ENCODE results near the gene CDK15.

The CDK15 gene

GRCh38 chr2:201929281-201930026 lies 123.1 kb downstream of the CDK15 start:
- no peaks in the 10 kb centered on the region for H3K9me3 ChIP-seq (ENCODE audit: insufficient read depth, low read length)
- H3F3A ChIP-seq (ENCODE audit: insufficient read depth): no peaks in the 10 kb centered on the region
- H2AFZ ChIP-seq (ENCODE audit: low read depth, low read length, severe bottlenecking): no peak overlapping the region
- H3K27ac ChIP-seq (ENCODE audit: low read depth, low read length): no peak overlapping the region
- no peaks in the 10 kb centered on the region for H3K27me3 ChIP-seq (ENCODE audit: low read length)
- TF ChIP-seq EZH2phosphoT487 (conservative IDR thresholded peaks at IDR 0.05; ENCODE audit: low read length) (no peak), CTCF (IDR thresholded peaks at IDR 0.05; ENCODE audit: insufficient read depth, low read length, poor library complexity, severe bottlenecking) (no peak)
- H3K4me2 ChIP-seq (ENCODE audit: low read depth, low read length, poor library complexity, severe bottlenecking): no peak overlapping the region
- no peaks in the 10 kb centered on the region for H4K20me1 ChIP-seq (ENCODE audit: low read depth, low read length)
- H3K36me3 ChIP-seq (ENCODE audit: low read length): no peaks in the 10 kb centered on the region
- no peaks in the 10 kb centered on the region for H3K79me2 ChIP-seq (ENCODE audit: insufficient read depth, low read length)
- H3K9me2 ChIP-seq (replicated peaks; ENCODE audit: insufficient read depth, low read length): no peaks in the 10 kb centered on the region
- H3K4me3 ChIP-seq (ENCODE audit: insufficient read depth, low read length, poor library complexity, severe bottlenecking): no peak overlapping the region
- H3K9ac ChIP-seq (ENCODE audit: low read length): no peak overlapping the region

DNA sequence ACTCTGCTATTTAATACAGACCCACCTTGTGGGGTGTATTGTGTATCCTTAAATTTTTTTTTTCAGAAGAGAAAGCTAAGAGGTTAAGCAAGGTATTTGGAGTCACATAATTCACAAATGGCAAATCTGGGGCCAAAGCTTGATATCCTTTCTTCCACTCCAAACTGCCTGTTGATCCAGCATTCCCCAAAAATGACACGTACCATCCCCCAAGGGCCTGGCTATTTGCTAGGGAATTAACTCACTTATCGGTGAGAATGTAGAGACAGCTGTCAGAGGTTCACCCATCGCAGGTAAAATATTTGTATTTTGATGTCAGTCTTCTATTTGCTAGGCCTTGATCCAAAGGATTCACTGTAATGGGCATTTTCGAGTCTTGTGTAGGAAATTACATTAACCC lies 123.7 kb downstream of the CDK15 start:
- Histone ChIP-seq H3K27ac (ENCODE audit: low read depth, low read length) (no peak overlapping the region), H3K27me3 (ENCODE audit: low read length) (no peaks in the 10 kb centered on the region)

GRCh38 chr2:201930831-201931230 lies 124.5 kb downstream of the CDK15 start:
- Histone ChIP-seq H3K9me3 (ENCODE audit: insufficient read depth, low read length) (no peaks in the 10 kb centered on the region), H3K9ac (ENCODE audit: low read length) (no peak overlapping the region), H3K36me3 (ENCODE audit: low read length) (no peaks in the 10 kb centered on the region), H2AFZ (ENCODE audit: low read depth, low read length, severe bottlenecking) (no peak overlapping the region), H3K27ac (ENCODE audit: low read depth, low read length) (no peak overlapping the region), H3K4me2 (ENCODE audit: low read depth, low read length, poor library complexity, severe bottlenecking) (no peak overlapping the region), H3K27me3 (ENCODE audit: low read length) (no peaks in the 10 kb centered on the region), H3K79me2 (ENCODE audit: insufficient read depth, low read length) (no peaks in the 10 kb centered on the region), H3K9me2 (replicated peaks; ENCODE audit: insufficient read depth, low read length) (no peaks in the 10 kb centered on the region), H3F3A (ENCODE audit: insufficient read depth) (no peaks in the 10 kb centered on the region), H4K20me1 (ENCODE audit: low read depth, low read length) (no peaks in the 10 kb centered on the region), H3K4me3 (ENCODE audit: insufficient read depth, low read length, poor library complexity, severe bottlenecking) (no peak overlapping the region)
- no peak for TF ChIP-seq EZH2phosphoT487 (conservative IDR thresholded peaks at IDR 0.05; ENCODE audit: low read length)
- no peak for TF ChIP-seq CTCF (IDR thresholded peaks at IDR 0.05; ENCODE audit: insufficient read depth, low read length, poor library complexity, severe bottlenecking)

More for the DNA sequence above, 123.7 kb downstream of the CDK15 start:
- no peaks in the 10 kb centered on the region for H3F3A ChIP-seq (ENCODE audit: insufficient read depth)
- no peaks in the 10 kb centered on the region for H3K9me3 ChIP-seq (ENCODE audit: insufficient read depth, low read length)
- H3K9me2 ChIP-seq (replicated peaks; ENCODE audit: insufficient read depth, low read length): no peaks in the 10 kb centered on the region
- no peak overlapping the region for H3K9ac ChIP-seq (ENCODE audit: low read length)
- H4K20me1 ChIP-seq (ENCODE audit: low read depth, low read length): no peaks in the 10 kb centered on the region
- H3K36me3 ChIP-seq (ENCODE audit: low read length): no peaks in the 10 kb centered on the region
- TF ChIP-seq CTCF (IDR thresholded peaks at IDR 0.05; ENCODE audit: insufficient read depth, low read length, poor library complexity, severe bottlenecking): no peak
- TF ChIP-seq EZH2phosphoT487 (conservative IDR thresholded peaks at IDR 0.05; ENCODE audit: low read length): no peak
- H2AFZ ChIP-seq (ENCODE audit: low read depth, low read length, severe bottlenecking): no peak overlapping the region
- H3K79me2 ChIP-seq (ENCODE audit: insufficient read depth, low read length): no peaks in the 10 kb centered on the region
- H3K4me2 ChIP-seq (ENCODE audit: low read depth, low read length, poor library complexity, severe bottlenecking): no peak overlapping the region
- no peak overlapping the region for H3K4me3 ChIP-seq (ENCODE audit: insufficient read depth, low read length, poor library complexity, severe bottlenecking)

Measured in SU-DHL-6 (cell line).